GM21423 (cell line): Measurements from ENCODE around the gene KLF13.

ENCODE experiments used
- ATAC-seq: cut with Tn5 transposase; IDR thresholded peaks from one replicate; pipeline ENCODE4 v1.9.1; 2021; ENCODE audit warnings: mild to moderate bottlenecking, moderate library complexity; ENCODE audit not compliant: unreplicated experiment

The KLF13 gene

GRCh38 chr15:31298707-31299172, 27.9 kb upstream of the KLF13 start:
- no peak for ATAC-seq

- ATAC-seq = no peak
Measured at GRCh38 chr15:31300208-31300661, 26.4 kb upstream of the KLF13 start.

- ATAC-seq = no peak
Measured at GRCh38 chr15:31300981-31301672, 25.5 kb upstream of the KLF13 start.

- ATAC-seq = no peak
Measured at GRCh38 chr15:31301673-31301990, 25.0 kb upstream of the KLF13 start.

- no peak for ATAC-seq
Measured at GRCh38 chr15:31302029-31302657, 24.5 kb upstream of the KLF13 start.

GRCh38 chr15:31302778-31303725, 23.6 kb upstream of the KLF13 start:
- ATAC-seq = no peak

GRCh38 chr15:31303726-31304648, 22.6 kb upstream of the KLF13 start:
- no peak for ATAC-seq

GRCh38 chr15:31304751-31305365, 21.8 kb upstream of the KLF13 start:
- no peak for ATAC-seq

GRCh38 chr15:31305375-31305774, 21.3 kb upstream of the KLF13 start:
- ATAC-seq = no peak

GRCh38 chr15:31305796-31306425, 20.7 kb upstream of the KLF13 start:
- no peak for ATAC-seq

GRCh38 chr15:31306426-31307269, 20.0 kb upstream of the KLF13 start:
- ATAC-seq = no peak

GRCh38 chr15:31307270-31308184, 19.1 kb upstream of the KLF13 start:
- no peak for ATAC-seq

- ATAC-seq = peak; percentile 66
Measured at GRCh38 chr15:31308185-31308639, 18.4 kb upstream of the KLF13 start.

GRCh38 chr15:31309893-31310606, 16.6 kb upstream of the KLF13 start:
- ATAC-seq = no peak

GRCh38 chr15:31311735-31312619, 14.7 kb upstream of the KLF13 start:
- ATAC-seq = no peak

- no peak for ATAC-seq
Measured at GRCh38 chr15:31313223-31313622, 13.4 kb upstream of the KLF13 start.
